Colonic mucosa (tissue), 4 donors: ENCODE measurements around the gene TRIO. TPM values are rescaled to one million over a fixed set of nuclear protein-coding genes. Genes with fewer than 3 reads are reported as not detected.
A peak's percentile ranks its signal among the peaks of the same experiment; 100 is the strongest.
"Not testable (repeated sequence)": the region's sequence is repeated elsewhere in the genome, so short reads cannot be mapped to it uniquely, and the experiment has no call there.

ENCODE experiments used
- DNase-seq: peaks from one replicate; pipeline ENCODE4 v3.0.0-alpha.2; 2020
- H3K27ac ChIP-seq: fragments of 200-600 bp; one replicate; pipeline ENCODE4 v1.8.0; 2021
- H3K27me3 ChIP-seq: fragments of 200-600 bp; one replicate; pipeline ENCODE4 v1.8.0; 2021
- H3K36me3 ChIP-seq: fragments of 200-600 bp; one replicate; pipeline ENCODE4 v1.8.0; 2021
- H3K4me1 ChIP-seq: fragments of 200-600 bp; one replicate; pipeline ENCODE4 v1.8.0; 2021; ENCODE audit warnings: mild to moderate bottlenecking
- H3K4me3 ChIP-seq: fragments of 200-600 bp; one replicate; pipeline ENCODE4 v1.8.0; 2021
- H3K9ac ChIP-seq, 2 donors: one replicate each; pipeline ENCODE4 v1.7.0; 2013; ENCODE audit warnings: control low read depth in 2 of 2, low read depth in 2 of 2, low read length in 2 of 2
- H3K9me3 ChIP-seq: fragments of 200-600 bp; one replicate; pipeline ENCODE4 v1.8.0; 2021
- intact Hi-C: fragments of 100-400 bp; cut with DNase I; formaldehyde crosslinking; loops from one replicate; pipeline ENCODE4 v1.14.1; 2022
- total RNA-seq, 2 donors: library from RNA; stranded (reverse); fragmentation: NEBNext Ultra II Directional in 1 of 2; extraction: Animal tissue kit (Norgen Biotek cat#: 25700) in 1 of 2; gene quantifications; one replicate each; pipeline ENCODE4 v1.2.1, GENCODE V29; 2021
- TF ChIP-seq, protein P1 (sequence below): fragments of 200-600 bp; IDR thresholded peaks from one replicate; pipeline ENCODE4 v1.8.0; 2022; ENCODE audit warnings: antibody characterized with exemption, mild to moderate bottlenecking
- donor health status: healthy.
- donor health status: DM: no; HTN: no; CAD: no.
- donor health status: DM: no; HTN: no; CAD: no.

Gene TRIO
- total RNA-seq, 2 donors from 2014 or later: 134 to 138 TPM

GRCh38 chr5:14551211-14551610 is 408.1 kb downstream of the TRIO start:
- H3K9ac ChIP-seq: no peak overlapping the region
- H3K9me3 ChIP-seq: no peaks in the 10 kb centered on the region
- peak overlapping the region; percentile 65 for H3K27ac ChIP-seq
- TF ChIP-seq, protein P1, sequence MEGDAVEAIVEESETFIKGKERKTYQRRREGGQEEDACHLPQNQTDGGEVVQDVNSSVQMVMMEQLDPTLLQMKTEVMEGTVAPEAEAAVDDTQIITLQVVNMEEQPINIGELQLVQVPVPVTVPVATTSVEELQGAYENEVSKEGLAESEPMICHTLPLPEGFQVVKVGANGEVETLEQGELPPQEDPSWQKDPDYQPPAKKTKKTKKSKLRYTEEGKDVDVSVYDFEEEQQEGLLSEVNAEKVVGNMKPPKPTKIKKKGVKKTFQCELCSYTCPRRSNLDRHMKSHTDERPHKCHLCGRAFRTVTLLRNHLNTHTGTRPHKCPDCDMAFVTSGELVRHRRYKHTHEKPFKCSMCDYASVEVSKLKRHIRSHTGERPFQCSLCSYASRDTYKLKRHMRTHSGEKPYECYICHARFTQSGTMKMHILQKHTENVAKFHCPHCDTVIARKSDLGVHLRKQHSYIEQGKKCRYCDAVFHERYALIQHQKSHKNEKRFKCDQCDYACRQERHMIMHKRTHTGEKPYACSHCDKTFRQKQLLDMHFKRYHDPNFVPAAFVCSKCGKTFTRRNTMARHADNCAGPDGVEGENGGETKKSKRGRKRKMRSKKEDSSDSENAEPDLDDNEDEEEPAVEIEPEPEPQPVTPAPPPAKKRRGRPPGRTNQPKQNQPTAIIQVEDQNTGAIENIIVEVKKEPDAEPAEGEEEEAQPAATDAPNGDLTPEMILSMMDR: no peak
- no peak overlapping the region for H3K4me3 ChIP-seq
- no peaks in the 10 kb centered on the region for H3K36me3 ChIP-seq
- DNase-seq: peak; percentile 77
- peaks cover 8% of the 10 kb centered on the region for H3K4me1 ChIP-seq
- H3K27me3 ChIP-seq: no peaks in the 10 kb centered on the region
- intact Hi-C loops: no loop called here

DNA sequence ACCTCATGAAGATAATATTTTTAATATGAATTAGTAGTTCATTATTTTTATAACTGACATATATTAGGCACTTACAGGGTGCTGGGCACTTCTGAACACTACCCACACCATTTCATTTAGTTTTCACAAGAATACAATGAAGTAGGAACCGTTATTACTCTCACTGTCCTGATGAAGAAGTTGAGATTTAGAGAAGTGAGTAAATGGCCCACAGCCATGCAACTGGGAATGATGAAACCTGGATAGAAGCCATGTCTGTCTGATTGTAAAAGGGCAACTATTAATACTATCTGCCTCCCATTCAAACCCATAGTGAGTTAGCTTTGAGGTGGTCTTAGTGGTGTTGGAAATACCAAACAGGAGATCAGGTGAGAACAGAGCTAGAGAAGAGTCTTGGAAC is 408.9 kb downstream of the TRIO start:
- no peak for DNase-seq
- intact Hi-C loops: no loop called here
- H3K4me1 ChIP-seq: peaks cover 13% of the 10 kb centered on the region
- no peaks in the 10 kb centered on the region for H3K36me3 ChIP-seq
- H3K27me3 ChIP-seq: no peaks in the 10 kb centered on the region
- no peak overlapping the region for H3K27ac ChIP-seq
- H3K9me3 ChIP-seq: no peaks in the 10 kb centered on the region
- TF ChIP-seq, protein P1: no peak
- H3K9ac ChIP-seq: no peak overlapping the region
- no peak overlapping the region for H3K4me3 ChIP-seq

DNA sequence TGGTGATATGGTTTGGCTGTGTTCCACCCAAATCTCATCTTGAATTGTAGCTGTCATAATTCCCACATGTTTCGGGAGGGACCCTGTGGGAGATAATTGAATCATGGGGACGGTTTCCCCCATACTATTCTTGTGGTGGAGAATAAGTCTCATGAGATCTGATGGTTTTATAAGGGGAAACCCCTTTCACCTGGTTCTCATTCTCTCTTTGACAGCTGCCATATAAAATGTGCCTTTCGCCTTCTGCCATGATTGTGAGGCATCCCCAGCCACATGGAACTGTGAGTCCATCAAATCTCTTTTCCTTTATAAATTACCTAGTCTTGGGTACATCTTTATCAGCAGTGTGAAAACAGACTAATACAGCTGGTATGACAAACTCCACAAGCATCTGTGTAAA is 411.1 kb downstream of the TRIO start:
- H3K4me1 ChIP-seq: peaks cover 17% of the 10 kb centered on the region
- H3K9ac ChIP-seq, H3K4me3 ChIP-seq, DNase-seq, H3K27me3 ChIP-seq, H3K36me3 ChIP-seq, H3K27ac ChIP-seq, H3K9me3 ChIP-seq, intact Hi-C loops: not testable (repeated sequence)

- intact Hi-C loops: no loop called here
- H3K4me1 ChIP-seq: peaks cover 17% of the 10 kb centered on the region
Measured at GRCh38 chr5:14556015-14556414, 412.9 kb downstream of the TRIO start.

GRCh38 chr5:14557203-14557770 is 414.1 kb downstream of the TRIO start:
- intact Hi-C loops: no loop called here
- peak; percentile 83 for DNase-seq
- peak overlapping the region in 1 of 2 donors; percentile 40 for H3K9ac ChIP-seq
- no peaks in the 10 kb centered on the region for H3K27me3 ChIP-seq
- H3K4me1 ChIP-seq: peaks cover 9% of the 10 kb centered on the region
- H3K4me3 ChIP-seq: no peak overlapping the region
- peak overlapping the region; percentile 73 for H3K27ac ChIP-seq
- H3K9me3 ChIP-seq: no peaks in the 10 kb centered on the region
- TF ChIP-seq, protein P1: no peak
- H3K36me3 ChIP-seq: no peaks in the 10 kb centered on the region

More at GRCh38 chr5:14556015-14556414, 412.9 kb downstream of the TRIO start:
- Histone ChIP-seq H3K36me3 (no peaks in the 10 kb centered on the region), H3K27me3 (no peaks in the 10 kb centered on the region), H3K9me3 (no peaks in the 10 kb centered on the region), H3K27ac (peak overlapping the region; percentile 73), H3K9ac (no peak overlapping the region), H3K4me3 (no peak overlapping the region)
- DNase-seq: no peak
- TF ChIP-seq, protein P1: no peak

- Histone ChIP-seq H3K4me1 (peaks cover 9% of the 10 kb centered on the region), H3K36me3 (no peaks in the 10 kb centered on the region), H3K27ac (peak overlapping the region; percentile 73), H3K9me3 (no peaks in the 10 kb centered on the region), H3K4me3 (no peak overlapping the region), H3K27me3 (no peaks in the 10 kb centered on the region), H3K9ac (peak overlapping the region in 1 of 2 donors; percentile 15)
- intact Hi-C loops: no loop called here
- TF ChIP-seq, protein P1: no peak
- DNase-seq: no peak
Measured at GRCh38 chr5:14557791-14558415, 414.8 kb downstream of the TRIO start.
